Gastrocnemius medialis (tissue), 4 donors: ENCODE measurements around the gene STK17B.

Source experiments
- POLR2A ChIP-seq, 2 donors: fragments of 450-650 bp; IDR thresholded peaks; one replicate each; pipeline ENCODE4 v1.6.1; 2017; ENCODE audit warnings: antibody characterized with exemption in 2 of 2, mild to moderate bottlenecking in 2 of 2, moderate library complexity in 2 of 2
- TF ChIP-seq, protein P1 (sequence below), 5 experiments: fragments of 450-650 bp in 3 of 5; fragments of 200-600 bp in 2 of 5; sonication (generic) in 2 of 5; IDR thresholded peaks in 4 of 5; conservative IDR thresholded peaks in 1 of 5; 1 replicate in 4 of 5; 2 replicates in 1 of 5; pipeline ENCODE4 v1.5.1; 2016 to 2019; ENCODE audit warnings: antibody characterized with exemption in 5 of 5, mild to moderate bottlenecking in 3 of 5, moderate library complexity in 3 of 5

DNA sequence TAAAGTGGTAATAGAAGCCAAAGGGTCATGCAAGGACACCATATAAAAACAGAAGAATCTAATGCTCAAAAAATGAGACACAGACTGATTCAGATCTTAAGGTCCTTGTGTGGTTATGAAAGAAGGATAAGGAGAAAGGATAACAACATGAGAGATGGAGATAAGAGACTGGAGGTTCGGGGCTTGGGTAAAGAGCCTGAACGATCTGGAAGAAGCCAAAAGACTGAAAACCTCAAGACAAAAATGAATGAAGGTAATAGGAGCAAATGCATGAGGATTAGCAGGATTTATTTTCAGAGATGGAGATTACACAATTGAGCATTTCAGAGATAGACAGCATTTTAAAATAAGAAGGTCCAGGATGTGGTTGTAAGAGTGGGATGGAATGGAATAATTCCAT lies 26.1 kb downstream of the STK17B start:
- no peak for TF ChIP-seq POLR2A (IDR thresholded peaks at IDR 0.05)
- TF ChIP-seq, protein P1, sequence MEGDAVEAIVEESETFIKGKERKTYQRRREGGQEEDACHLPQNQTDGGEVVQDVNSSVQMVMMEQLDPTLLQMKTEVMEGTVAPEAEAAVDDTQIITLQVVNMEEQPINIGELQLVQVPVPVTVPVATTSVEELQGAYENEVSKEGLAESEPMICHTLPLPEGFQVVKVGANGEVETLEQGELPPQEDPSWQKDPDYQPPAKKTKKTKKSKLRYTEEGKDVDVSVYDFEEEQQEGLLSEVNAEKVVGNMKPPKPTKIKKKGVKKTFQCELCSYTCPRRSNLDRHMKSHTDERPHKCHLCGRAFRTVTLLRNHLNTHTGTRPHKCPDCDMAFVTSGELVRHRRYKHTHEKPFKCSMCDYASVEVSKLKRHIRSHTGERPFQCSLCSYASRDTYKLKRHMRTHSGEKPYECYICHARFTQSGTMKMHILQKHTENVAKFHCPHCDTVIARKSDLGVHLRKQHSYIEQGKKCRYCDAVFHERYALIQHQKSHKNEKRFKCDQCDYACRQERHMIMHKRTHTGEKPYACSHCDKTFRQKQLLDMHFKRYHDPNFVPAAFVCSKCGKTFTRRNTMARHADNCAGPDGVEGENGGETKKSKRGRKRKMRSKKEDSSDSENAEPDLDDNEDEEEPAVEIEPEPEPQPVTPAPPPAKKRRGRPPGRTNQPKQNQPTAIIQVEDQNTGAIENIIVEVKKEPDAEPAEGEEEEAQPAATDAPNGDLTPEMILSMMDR (IDR thresholded peaks at IDR 0.05 in 4 of 5, conservative IDR thresholded peaks at IDR 0.05 in 1 of 5): no peak
